Myocyte (in vitro differentiated cells): Measurements from ENCODE around the gene SYNDIG1. TPM values are rescaled to one million over a fixed set of nuclear protein-coding genes. Genes with fewer than 3 reads are reported as not detected.

ENCODE experiments used
- DNase-seq: peaks from one replicate; pipeline ENCODE4 v3.0.0-alpha.2; 2012; ENCODE audit warnings: low read depth
- total RNA-seq: library from RNA; depleted of rRNA; stranded (reverse); fragments of >200 nt; gene quantifications from 2 replicates; pipeline ENCODE4 v1.2.3, GENCODE V29; 2014

The SYNDIG1 gene
- total RNA-seq, 1 donor from 2014 or later: not detected

DNA sequence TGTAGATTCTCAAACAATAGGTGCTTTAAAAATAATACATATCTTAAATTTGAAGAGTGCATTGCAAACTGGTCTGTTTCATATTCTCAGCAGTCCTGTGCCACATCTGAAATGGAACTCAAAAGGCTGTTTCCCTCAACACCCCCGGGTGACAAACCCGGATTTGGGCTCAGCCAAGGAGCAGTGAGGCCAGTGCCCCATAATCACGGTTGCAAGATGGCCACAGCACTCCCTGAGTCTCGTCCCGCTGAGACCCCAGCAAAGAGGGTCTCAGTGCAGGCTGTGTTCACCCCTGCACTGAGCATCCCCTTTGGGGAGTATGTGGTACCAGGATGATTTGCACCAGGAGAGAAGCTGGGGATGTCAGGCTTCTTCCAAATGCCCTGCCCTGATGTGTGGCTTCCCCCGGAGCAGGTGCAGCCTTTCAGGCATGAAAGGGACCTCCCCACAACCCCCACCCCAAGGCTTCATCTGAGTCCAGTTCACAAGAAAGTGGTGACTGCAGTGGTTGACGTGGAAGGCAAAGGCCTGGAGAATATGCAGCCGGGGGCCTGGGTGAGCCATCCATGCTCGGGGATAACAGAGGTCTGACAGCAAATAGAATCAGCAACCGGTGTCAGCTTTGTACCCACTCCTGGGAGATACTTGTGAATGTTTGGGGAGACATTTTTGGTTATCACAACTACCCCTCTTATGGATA is 202.9 kb downstream of the SYNDIG1 start:
- peak; percentile 80 for DNase-seq

DNA sequence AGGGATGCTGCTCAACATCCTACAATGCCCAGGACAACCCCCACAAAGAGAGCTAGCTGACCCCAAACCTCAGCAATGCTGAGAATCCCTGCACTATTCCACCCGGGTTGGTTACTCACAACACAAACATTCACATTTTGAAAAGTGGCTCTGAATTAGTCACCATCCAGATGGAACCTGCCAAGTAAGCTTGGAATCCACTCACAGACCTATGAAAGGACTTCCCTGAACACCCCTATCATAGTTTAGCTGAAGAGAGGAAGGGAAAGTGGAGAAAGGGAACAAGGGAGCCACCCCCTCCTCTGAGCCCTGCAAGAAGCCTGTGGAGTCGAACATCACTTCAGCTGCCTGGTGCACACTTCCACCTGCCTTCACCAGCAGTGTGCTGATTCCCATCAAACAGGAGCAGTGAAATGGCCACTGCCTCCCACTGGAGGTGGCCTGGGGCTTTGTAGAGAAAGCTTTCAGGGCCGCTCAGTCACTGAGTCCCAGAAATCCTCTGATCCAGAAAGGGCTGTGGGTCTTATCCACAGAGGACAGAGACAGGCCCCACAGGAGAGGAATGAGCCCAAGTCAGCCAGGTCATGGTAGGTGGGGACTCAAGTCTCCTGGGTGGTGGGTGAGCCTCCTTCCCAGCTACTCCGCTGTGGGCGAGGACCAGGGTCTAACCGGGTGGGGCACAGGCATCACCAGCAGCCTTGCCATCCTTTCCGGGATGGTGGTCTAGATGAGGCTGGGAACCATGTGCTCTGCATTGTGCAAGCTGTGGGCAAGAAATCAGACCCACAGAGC is 203.7 kb downstream of the SYNDIG1 start:
- DNase-seq: peak; percentile 91

DNA sequence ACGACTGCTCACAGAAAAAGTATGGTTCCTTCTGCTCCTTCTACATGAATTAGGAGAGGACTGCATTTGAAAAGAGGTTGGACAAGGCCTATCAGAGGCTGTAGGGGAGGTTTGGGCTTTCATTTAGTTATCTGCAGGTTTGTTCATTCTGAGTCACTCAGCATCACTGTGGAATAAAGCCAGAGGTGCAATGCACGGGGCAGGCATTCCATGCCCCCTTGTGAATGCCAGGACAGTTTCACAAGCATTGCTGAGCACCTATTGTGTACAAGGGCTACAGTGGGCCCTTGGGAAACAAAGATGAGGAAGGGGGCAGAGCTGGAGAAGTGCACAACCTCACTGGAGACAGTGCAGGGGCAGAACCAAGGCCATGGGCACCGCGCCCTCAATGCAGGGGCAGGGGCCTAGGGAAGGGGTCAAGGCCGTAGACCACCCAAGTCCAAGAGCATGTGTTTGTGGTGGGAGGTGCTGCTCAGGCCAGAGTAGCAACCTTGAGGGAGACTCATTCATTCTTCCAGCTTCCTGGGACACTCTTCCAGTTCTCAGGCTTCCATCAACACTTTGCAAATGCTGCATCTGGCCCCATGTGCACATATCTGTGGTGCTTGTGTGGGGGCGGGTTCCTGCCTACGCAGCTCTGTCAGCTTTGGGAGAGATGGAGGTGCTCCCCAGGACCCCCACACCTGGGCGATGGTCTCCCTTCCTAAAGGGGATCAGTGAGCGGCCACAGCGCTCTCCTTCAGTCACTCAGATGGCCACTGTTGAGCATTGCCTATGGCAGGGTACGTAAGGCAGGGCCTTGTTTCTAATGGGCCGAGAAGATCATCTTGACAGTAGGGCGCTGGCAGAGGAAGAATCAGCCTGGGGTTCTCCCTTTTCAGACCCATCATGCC is 204.5 kb downstream of the SYNDIG1 start:
- DNase-seq: no peak

DNA sequence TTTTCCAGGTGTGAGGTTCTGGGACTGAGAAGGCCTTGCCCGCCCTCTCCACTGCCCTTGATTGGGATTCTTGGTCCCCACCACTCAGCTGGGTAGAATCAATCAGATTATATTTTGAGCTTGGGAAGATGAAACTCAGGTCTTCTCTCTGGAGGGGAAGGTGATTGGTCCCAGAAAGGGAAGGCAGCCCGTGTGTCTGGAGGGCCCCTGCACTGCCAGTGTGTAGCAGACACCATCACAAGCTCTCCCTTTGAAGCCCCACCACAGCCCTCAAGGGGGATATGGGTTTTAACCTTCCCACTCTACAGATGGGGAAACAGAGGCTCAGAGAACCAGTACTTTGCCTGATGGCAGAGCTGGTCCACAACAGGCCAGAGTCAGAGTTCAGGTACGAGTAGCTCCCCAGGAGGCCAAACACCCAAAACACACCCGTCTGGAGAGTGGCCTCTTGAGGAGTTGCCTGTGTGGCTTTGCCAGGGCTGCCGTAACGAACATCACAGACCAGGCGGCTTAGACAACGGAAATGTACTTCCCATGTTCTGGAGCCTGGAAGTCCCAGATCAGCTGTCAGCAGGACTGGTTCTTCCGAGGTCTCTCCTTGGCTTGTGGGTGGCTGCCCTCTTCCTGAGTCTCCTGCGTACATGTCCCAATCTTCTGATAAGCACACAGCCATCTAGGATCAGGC is 205.6 kb downstream of the SYNDIG1 start:
- DNase-seq: no peak

DNA sequence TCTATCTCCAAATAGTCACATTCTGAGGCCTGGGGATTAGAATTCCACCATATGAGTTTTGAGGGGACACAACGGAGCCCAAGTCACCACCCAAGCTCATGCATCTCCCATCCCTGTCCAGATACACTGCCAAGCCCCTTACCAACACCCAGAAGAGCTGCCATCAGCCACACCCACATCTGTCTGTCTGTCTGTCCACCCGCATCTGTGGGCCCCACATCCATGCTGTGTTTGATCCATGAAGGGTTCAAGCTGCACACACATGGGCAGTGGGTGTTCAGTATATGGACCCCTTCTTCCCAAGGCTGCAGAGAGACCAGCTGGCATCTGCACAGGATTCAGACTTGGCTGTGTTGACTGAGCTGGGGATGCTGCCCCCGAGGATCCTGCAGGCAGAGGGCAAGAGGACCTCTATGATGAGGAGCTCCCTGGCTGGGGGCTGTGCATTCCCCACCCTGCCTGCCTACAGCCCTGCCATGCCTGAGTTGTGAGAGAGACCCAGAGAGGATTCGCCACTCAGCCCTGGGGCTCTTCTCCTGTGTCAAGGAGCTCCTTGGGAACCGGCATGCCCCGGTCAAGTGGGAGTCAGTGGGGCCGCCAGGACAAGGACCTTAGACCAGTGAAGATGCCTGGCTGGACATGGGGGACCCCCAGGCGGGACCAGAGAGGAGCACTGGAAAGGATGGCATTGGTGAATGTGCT is 206.4 kb downstream of the SYNDIG1 start:
- DNase-seq: no peak

DNA sequence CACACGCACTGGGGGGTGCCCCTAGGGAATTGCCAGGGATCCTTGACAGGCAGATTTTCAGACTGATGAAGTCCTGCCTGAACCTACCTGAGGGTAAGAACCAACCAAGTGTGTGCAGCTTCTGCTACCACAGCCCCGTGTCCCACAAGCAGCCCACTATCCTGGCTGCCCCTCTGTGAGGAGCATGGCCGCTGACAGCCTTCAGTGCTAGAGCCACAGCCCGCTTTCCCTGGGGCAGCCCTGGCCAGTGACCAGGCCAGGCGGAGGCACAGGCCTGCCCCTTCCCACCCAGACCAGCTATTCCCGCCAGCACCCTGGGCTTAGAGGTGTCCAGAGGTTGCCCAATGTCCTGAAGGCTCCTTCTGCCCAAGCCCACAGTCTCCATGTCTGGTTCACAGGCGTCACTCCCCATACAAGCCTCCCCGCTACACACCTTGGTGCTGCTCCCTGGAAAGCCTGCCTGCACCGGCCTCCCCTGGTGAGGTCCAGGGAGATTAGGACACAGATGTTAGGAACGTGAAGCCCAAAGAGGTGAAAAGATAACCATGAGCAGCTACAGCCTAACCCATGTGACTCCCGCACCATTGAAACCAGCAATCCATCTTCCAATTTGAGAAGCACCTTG is 207.0 kb downstream of the SYNDIG1 start:
- DNase-seq: no peak

DNA sequence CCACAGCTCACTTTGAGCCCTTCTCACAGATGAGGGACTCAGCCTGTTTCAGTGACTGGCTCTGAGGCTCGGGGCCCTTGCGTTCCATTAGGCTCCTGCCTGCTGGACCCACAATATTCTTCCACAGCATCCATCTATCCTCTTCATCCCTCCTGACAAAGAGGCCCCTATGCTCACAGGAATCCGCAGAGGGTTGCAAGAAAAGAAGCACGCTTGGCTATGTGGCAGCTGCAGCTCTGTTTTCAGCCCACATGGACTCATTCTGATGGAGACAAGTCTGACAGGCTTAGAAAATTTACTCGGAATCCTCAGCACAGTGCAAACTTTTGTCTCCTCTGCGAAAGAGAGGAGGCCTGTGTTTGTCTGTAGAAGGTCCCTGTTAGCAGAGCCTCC is 207.5 kb downstream of the SYNDIG1 start:
- no peak for DNase-seq

DNA sequence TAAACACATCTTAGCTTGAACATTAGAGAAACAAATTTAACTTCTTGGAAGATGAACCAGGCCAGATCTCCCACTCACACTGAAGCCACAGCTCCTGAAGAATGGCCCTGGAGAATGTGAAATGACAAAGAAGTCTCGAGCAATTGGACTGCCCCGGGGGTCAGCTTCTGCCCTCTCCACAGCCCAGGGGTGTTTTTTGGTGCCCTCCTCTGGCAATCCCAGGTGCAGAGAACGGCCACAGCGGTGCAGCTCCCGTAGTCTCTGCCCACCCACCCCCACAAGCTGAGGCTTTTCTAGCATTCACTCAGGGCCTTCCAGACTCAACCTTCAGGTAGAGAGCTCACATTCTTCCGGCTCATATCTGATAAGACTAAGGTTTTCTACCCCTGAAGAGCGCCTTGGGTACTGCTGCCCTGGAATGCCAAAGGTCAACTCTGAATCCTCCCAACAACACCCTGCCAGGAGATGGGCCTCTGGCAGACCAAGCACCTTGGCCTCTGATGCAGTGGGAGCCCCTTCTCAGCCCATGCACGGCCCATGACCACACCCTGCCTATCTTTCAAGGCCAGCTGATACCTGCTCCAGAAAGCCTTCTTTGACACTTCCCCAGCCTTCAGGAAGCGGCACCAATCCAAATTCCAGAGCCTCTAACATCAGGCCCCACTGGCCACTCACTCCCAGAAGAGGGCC is 208.3 kb downstream of the SYNDIG1 start:
- no peak for DNase-seq

DNA sequence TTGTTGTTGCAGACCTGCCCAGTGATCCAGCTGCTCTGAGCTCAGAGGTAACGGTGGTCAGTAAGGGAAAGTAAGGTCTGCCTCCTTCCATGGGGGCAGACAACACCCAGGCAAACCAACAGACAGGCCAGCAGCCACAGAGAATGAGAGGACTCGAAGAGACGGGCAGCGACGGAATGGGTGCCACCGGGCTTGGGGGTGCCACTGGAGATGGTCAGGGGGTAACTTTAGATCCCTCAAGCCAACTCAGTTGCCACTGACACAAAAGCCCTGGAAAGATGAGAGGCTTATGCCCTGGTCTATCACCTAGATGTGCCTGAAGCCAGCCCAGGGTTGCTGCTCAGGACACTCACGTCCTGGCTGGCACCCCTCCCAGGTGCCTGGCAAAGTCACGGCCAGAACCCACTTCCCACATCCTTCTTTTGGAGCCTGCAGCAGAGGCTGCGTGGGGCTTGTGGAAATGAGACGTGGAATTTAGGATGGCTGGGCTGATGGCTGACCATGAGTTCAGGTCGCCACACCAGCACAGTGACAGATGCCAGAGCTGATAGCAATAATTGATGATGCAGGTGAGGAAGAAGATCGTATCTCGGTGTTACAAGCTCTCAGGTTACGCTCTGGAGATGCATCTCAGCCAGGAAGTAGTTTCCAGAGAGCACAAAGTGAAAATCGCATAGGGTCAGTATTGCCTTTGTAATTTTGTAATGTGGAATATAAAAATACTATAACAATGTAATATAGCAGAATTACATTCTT is 209.1 kb downstream of the SYNDIG1 start:
- no peak for DNase-seq

DNA sequence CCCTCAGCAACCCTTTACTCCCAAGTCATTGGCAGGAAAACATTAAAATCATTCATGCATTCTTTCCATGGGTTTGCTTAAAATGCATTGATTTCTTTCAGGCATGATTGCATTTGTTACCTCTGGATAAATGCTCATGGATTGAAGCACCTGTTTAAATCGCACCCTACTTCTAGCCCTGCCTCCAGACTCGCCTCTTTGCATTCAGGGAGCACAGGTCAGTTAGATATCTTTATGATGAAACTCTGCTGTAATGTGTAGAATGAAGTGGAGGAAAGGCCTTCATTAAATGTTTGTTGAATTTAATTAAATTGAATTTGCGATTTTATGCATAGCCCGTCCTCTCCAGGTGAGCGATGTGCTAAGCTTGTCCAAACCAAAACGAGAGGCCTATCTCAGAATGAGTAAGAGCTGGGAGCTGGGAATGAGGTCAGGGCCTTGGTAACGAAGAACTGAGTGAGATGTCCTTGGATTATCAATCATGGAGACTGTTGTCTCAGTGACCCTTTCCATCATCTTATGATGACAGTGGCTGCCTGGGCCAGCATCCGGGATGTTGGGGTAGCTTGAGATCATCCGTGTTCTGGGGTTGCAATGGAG is 210.1 kb downstream of the SYNDIG1 start:
- no peak for DNase-seq

DNA sequence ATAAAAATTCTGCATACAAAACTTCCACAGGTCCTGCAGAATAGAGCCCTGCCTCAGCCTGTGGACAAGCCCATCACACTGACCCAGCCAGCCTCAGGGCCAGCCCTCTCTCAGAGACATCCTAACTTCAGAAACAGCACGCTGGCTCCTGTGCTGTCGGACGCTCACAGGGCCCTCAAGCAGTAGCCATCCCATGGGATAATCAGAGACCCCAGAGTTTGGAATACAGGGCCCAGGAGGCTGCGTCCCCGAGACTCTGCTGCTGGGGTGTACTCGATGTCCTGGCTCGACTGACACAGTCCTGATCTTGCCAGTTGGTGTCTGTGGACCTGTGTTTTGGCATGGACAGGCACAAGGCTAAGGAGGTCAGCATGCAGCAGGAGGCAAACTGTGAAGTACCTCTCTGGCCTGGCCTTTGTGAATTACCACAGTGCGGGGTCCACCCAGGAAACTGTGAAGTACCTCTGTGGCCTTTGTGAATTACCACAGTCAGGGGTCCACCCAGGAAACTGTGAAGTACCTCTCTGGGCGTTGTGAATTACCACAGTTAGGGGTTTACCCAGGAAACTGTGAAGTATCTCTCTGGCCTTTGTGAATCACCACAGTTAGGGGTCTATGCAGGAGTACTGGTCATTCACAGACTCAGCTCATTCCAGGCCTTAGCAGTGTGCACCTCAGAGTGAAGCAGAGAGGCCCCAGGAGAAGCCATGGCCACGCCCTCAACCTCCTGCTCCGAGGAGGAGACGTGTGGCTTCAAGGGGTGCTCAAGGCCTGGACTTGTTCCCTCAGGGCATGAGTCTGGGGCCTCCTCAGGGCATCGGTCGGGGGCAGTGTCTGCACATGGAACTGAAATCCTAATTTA is 212.4 kb downstream of the SYNDIG1 start:
- DNase-seq: no peak

DNA sequence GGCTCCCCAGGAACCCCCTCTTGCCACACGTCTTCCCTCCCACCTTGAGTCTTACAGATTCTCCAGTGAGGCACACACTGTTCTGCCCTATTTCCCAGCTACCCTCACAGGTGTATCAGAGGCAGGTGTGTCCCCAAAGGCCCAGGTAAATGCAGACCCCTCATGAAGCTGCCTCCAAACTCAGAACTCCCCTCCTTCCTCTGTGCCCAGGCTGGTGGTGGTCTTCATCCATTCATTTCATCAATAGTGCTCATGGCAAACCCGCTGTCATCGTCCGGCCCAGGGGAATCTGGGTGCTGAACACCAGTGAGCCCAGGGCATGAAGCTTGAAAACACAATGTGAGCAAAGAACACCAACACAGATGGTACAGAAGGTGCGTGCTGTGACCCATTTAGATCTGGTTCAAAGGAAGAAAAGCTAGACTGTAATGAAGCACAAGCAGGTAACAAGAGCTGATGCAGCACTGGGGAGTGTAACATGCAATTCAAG is 213.1 kb downstream of the SYNDIG1 start:
- no peak for DNase-seq

DNA sequence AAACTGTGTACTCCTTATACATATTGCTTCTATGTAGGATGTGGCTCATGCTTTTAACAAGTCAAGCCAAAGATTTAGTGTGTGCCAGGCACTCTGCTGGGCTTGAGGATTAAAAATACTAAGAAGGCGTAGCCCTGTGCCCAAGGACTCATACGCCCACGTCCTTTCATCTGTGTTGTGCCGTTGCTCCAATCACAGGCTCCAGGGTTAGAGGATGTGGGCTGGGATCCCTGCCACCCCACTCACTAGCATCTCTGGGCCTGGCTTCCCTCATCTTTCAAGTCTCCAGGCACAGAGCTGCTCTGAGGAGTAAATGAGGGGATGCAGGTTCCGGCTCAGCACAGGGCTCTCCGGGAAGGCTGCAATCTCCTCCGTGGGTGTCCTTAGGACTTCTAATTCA is 214.2 kb downstream of the SYNDIG1 start:
- DNase-seq: no peak

DNA sequence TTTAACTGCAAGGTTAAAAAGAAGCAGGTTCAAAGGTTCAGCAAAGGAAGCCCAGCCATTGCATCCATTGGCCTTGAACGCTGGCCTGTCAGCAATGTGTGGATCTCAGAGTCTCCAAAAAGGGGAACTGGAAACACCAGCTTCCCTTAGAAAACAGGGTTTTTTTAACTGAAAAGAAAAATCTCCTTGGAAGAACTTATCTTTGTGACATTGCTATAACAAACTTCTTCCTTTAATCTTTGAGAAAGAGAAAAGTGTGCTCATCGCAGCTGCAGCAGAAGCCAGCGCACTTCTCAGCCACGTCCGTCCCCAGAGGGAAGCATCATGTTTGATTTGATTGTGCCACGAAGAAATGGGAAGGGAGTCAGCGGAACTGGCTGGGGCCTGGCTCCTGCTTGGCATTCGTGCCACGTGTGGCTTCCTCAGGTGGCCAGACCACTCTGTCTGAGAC is 215.0 kb downstream of the SYNDIG1 start:
- DNase-seq: no peak

DNA sequence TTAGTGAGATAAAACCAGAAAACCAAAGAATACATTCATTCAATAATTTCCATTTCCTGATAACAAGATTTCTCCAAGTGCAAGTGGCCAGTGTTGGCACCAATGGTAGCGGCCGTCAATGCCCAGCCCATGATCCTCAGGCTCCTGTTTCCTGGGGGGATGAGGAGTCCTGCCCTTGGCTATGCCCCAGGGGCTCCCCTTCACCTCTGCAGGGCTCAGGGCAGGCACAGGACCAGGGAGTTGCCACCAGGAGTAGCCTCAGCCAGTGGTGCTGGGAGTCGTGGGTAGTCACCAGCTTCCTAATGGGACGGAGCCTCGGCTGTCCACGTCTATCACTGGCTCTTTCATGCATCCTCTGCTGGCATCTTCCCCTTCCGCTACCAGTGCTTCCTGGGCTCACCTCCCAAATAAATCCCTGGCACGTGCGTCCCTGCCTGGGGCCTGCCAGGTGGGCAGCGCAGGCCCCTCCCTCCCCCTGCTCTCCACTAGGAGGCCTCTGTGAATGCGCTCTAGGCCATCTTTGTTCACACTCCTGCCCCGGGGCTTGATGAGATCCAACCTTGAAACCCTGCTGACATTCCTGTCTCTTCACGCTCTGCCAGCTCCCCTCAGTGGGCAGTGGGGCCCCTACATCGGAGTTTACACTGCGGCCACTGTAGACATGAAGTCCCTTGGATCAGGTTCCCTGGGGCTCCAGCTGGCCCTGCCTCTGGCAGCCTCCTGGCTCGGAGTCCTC is 215.7 kb downstream of the SYNDIG1 start:
- no peak for DNase-seq

DNA sequence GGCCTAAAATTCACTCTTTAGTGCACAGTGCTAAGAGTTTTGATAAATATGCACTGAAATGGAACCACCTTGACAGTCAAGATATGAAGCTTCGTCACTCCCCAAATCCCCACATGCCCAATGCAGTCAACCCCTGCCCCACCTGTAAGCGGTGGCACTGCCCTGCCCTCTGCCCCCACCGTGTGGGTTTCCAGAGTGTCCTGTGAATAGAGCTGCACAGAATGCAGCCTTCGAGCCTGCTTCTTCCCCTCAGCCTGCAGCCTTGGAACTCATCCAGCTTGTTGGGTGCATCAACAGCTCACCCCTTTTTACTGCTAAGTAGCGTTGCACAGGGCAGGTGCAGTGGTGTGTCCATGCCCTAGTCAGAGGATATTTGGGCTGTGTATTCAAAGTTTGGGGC is 216.3 kb downstream of the SYNDIG1 start:
- DNase-seq: no peak
